Right hindlimb (tissue), 1 donor: ENCODE results near the gene CACYBP.
A peak's percentile ranks its signal among the peaks of the same experiment; 100 is the strongest.

Experiments used
- DNase-seq: peaks from one replicate; pipeline ENCODE4 v3.0.0-alpha.2; 2018

Gene CACYBP

GRCh38 chr1:174975764-174976163 is 24.0 kb upstream of the CACYBP start:
- DNase-seq = no peak

GRCh38 chr1:174976436-174977108 is 23.2 kb upstream of the CACYBP start:
- DNase-seq = no peak

GRCh38 chr1:174982971-174983689 is 16.6 kb upstream of the CACYBP start:
- DNase-seq = no peak

- no peak for DNase-seq
Observed at GRCh38 chr1:174984952-174985351, 14.8 kb upstream of the CACYBP start.

- no peak for DNase-seq
Observed at GRCh38 chr1:174988539-174988938, 11.2 kb upstream of the CACYBP start.

- no peak for DNase-seq
Observed at GRCh38 chr1:174988986-174989385, 10.8 kb upstream of the CACYBP start.

GRCh38 chr1:174989536-174990220 is 10.1 kb upstream of the CACYBP start:
- DNase-seq = no peak

GRCh38 chr1:174990382-174990999 is 9.3 kb upstream of the CACYBP start:
- no peak for DNase-seq

- no peak for DNase-seq
Observed at GRCh38 chr1:174991473-174991872, 8.3 kb upstream of the CACYBP start.

- no peak for DNase-seq
Observed at GRCh38 chr1:174995121-174995520, 4.6 kb upstream of the CACYBP start.

- DNase-seq = no peak
Observed at GRCh38 chr1:174995916-174996315, 3.8 kb upstream of the CACYBP start.

GRCh38 chr1:174996476-174996875 is 3.3 kb upstream of the CACYBP start:
- DNase-seq = no peak

GRCh38 chr1:174997041-174997440 is 2.7 kb upstream of the CACYBP start:
- DNase-seq = no peak

GRCh38 chr1:174998569-174999215 is 1.1 kb upstream of the CACYBP start:
- DNase-seq = peak; percentile 33

GRCh38 chr1:174999216-174999935 is 371 bp upstream of the CACYBP start:
- peak; percentile 99 for DNase-seq

- DNase-seq = no peak
Observed at GRCh38 chr1:175000697-175001187, 995 bp downstream of the CACYBP start.

- DNase-seq = no peak
Observed at GRCh38 chr1:175002910-175003517, 3.3 kb downstream of the CACYBP start.

- DNase-seq = no peak
Observed at GRCh38 chr1:175003521-175003920, 3.8 kb downstream of the CACYBP start.

GRCh38 chr1:175005085-175005783 is 5.5 kb downstream of the CACYBP start:
- no peak for DNase-seq

- no peak for DNase-seq
Observed at GRCh38 chr1:175009532-175009931, 9.8 kb downstream of the CACYBP start.

GRCh38 chr1:175013445-175013844 is 13.7 kb downstream of the CACYBP start:
- no peak for DNase-seq
